Measurements from ENCODE around the gene RACGAP1.

RACGAP1 gene

GRCh38 chr12:50016501-50017475 is 8.5 kb downstream of the RACGAP1 start:
- Histone ChIP-seq H3K27me3 (replicated peaks) (no peaks in the 10 kb centered on the region), H3K36me3 (replicated peaks) (no peaks in the 10 kb centered on the region), H3K27ac (peak overlapping the region; percentile 57), H3K4me3 (ENCODE audit: low read depth, low read length) (no peak overlapping the region)
- no peak for TF ChIP-seq CTCF (IDR thresholded peaks at IDR 0.05; ENCODE audit: low read depth, low read length, missing control alignments)
- in situ Hi-C loops (cut with HindIII; ENCODE audit: low pct_ligation_motif_present, low sequenced_read_pairs), result no loop called here
- DNase-seq, result peak; percentile 86

GRCh38 chr12:50014342-50014741 is 11.0 kb downstream of the RACGAP1 start:
- no peak overlapping the region for H3K4me3 ChIP-seq (ENCODE audit: low read depth, low read length)
- DNase-seq, result no peak
- in situ Hi-C loops (cut with HindIII; ENCODE audit: low pct_ligation_motif_present, low sequenced_read_pairs), result no loop called here
- no peaks in the 10 kb centered on the region for H3K27me3 ChIP-seq (replicated peaks)
- TF ChIP-seq CTCF (IDR thresholded peaks at IDR 0.05; ENCODE audit: low read depth, low read length, missing control alignments), result no peak
- no peaks in the 10 kb centered on the region for H3K36me3 ChIP-seq (replicated peaks)
- H3K27ac ChIP-seq, result no peak overlapping the region

GRCh38 chr12:50013361-50014147 is 11.7 kb downstream of the RACGAP1 start:
- no peak overlapping the region for H3K27ac ChIP-seq
- DNase-seq, result no peak
- TF ChIP-seq CTCF (IDR thresholded peaks at IDR 0.05; ENCODE audit: low read depth, low read length, missing control alignments), result no peak
- H3K4me3 ChIP-seq (ENCODE audit: low read depth, low read length), result no peak overlapping the region
- H3K36me3 ChIP-seq (replicated peaks), result no peaks in the 10 kb centered on the region
- no peaks in the 10 kb centered on the region for H3K27me3 ChIP-seq (replicated peaks)
- in situ Hi-C loops (cut with HindIII; ENCODE audit: low pct_ligation_motif_present, low sequenced_read_pairs), result no loop called here

- H3K36me3 ChIP-seq (replicated peaks), result no peaks in the 10 kb centered on the region
- in situ Hi-C loops (cut with HindIII; ENCODE audit: low pct_ligation_motif_present, low sequenced_read_pairs), result no loop called here
- H3K4me3 ChIP-seq (ENCODE audit: low read depth, low read length), result no peak overlapping the region
- no peaks in the 10 kb centered on the region for H3K27me3 ChIP-seq (replicated peaks)
- no peak for TF ChIP-seq CTCF (IDR thresholded peaks at IDR 0.05; ENCODE audit: low read depth, low read length, missing control alignments)
- H3K27ac ChIP-seq, result no peak overlapping the region
- no peak for DNase-seq
These were observed 18.4 kb downstream of the RACGAP1 start for GRCh38 chr12:50006754-50007442.

GRCh38 chr12:50006280-50006679 is 19.0 kb downstream of the RACGAP1 start:
- in situ Hi-C loops (cut with HindIII; ENCODE audit: low pct_ligation_motif_present, low sequenced_read_pairs), result no loop called here

More at GRCh38 chr12:50006280-50006679, 19.0 kb downstream of the RACGAP1 start:
- H3K27ac ChIP-seq, result no peak overlapping the region
- H3K27me3 ChIP-seq (replicated peaks), result no peaks in the 10 kb centered on the region
- H3K36me3 ChIP-seq (replicated peaks), result no peaks in the 10 kb centered on the region
- no peak for DNase-seq
- TF ChIP-seq CTCF (IDR thresholded peaks at IDR 0.05; ENCODE audit: low read depth, low read length, missing control alignments), result no peak
- H3K4me3 ChIP-seq (ENCODE audit: low read depth, low read length), result no peak overlapping the region
